HTR-8/SVneo (cell line): ENCODE results near the gene HYAL2.

Experiments used
- DNase-seq: peaks from one replicate; pipeline ENCODE4 v3.0.0; 2011; ENCODE audit warnings: low spot score, mixed read lengths; ENCODE audit not compliant: insufficient read length
- FAIRE-seq: peaks from 2 replicates; lab custom pipeline; 2011; peaks lifted over from hg19 to GRCh38; lab: Jason Lieb, UNC

HYAL2 gene, protein sequence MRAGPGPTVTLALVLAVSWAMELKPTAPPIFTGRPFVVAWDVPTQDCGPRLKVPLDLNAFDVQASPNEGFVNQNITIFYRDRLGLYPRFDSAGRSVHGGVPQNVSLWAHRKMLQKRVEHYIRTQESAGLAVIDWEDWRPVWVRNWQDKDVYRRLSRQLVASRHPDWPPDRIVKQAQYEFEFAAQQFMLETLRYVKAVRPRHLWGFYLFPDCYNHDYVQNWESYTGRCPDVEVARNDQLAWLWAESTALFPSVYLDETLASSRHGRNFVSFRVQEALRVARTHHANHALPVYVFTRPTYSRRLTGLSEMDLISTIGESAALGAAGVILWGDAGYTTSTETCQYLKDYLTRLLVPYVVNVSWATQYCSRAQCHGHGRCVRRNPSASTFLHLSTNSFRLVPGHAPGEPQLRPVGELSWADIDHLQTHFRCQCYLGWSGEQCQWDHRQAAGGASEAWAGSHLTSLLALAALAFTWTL

DNA sequence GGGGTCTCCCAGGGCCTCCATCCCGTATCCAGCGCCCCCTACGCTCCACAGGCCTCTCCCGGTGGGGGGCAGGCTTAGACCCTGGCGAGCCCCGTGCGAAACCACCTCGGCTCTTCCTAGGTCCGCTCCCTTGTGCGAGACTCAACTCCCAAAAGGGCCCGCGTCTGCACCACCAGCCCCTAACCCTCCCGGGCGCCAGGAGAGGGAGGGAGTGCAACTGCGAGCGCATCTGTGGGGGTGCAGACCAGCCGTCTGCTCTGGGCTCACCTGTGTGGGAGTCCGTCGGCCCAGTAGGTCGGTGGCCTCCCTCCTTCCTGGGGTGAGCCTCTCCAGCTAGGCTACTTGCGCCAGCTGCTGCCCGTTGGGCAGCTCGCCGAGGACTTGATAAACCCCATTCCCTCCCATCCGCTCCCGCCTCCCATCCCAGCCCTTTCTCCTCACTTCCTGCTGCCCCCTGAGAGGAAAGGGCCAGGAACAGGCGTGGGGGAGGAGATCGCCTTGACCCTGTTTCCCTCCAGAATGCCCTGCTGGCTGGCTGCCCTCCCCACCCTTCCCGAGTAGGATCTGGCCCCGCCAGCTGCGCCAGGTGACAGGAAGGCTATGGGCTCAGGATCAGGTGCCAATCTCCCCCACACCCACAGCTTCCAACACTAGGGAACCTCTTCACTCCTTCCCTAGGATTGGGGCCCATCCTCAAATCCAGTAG, at the start of gene HYAL2:
Gene HYAL2, minus strand, starts transcription at position 360 of the 706 bp plus-strand sequence. CDS start 2,256 bp downstream, outside the sequence.
- no peak for DNase-seq
- no peak for FAIRE-seq

DNA sequence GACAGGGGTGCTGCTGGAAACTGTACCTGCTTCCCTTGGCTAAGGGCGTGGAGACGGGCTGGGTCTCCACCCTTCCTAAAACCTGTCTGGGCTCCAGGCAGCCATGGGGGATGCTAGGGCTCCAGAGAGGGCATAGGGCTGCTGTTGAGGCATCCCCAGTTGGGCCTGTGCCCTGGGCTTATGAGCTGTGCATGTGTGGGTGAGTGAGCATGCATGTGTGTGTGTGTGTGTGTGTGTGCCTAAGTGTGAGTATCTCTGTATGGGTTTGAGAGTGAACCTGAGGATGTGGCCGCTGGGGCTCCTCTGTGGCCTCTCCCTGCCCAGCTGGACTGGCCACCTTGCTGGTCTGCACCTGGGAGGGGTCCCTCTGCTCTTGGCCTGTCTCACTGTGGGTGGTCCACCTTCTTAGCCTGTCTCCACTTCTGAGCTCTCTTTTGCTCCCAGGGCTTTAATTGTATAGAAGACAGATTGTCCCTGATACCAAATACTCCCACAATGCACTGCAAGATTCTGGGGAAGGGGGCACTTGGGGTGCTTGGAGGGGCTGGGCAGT, 48.7 kb upstream of the HYAL2 start:
- peak; percentile 57 for FAIRE-seq
- no peak for DNase-seq

DNA sequence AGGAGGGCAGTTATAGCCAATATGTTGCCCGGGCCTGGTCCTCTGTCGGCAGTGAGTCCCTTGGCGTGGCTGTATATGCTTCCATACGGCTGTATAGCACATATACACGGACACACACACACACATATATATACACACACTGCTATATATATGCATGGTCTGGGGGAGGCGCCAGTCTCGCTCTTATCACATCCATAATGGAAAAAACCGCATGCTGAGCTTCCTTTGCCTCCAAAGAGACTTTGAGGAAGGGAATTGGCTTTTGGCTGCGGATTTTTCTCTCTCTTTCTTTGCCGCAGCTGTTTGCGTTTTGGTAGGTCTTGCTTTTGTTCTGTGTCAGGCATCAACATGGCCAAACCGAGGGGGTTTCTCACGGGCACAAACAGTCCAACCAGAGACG, 48.0 kb upstream of the HYAL2 start:
- no peak for DNase-seq
- FAIRE-seq: no peak

DNA sequence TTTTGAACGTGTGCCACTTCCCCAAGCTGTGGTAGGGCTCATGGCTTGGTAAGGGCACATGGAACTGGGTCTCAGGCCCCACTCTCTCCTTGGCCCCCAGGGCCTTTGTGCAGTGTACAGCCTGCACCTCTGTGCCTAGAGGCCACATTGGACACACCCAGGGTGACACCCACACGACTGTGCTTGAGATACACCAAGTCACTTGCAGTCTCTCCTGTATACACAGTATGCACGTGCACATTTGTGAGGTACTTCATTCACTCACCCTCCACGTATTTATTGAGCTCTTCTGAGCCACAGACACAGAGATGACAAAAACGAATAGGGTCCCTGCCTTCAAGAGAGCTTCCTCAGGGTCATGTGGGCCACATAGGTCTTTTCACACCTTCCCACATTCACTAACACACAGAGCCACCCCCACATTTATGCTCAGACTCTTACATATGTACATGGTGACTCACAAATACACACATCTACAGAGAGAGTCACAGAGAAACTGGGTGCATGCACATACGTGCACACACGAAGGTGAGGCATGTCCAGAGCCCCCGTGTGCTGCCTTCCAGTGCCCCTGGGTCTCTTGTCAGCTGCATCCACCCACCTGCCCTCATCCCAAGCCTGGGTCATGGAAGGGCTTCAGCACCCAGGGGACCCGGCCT, 46.6 kb upstream of the HYAL2 start:
- no peak for FAIRE-seq

DNA sequence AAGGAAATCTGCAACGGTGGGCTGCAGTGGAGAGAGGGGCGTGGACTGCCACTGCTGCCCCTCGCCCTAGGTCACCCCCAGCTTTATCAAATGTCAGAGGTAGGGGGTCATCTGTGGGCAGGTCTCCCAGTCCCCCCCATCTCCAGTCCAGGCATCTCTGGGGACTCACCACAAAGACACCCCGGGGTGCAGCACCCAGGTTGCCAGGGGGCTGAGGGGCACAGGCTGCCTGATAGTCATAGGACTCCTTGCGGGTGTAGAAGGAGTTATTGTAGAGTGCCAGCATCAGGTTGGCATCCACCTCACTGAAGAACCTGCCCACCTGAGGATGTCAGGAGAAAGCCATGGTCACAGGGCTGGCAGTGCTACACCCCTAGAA, 43.3 kb upstream of the HYAL2 start:
- peak; percentile 28 for FAIRE-seq
- DNase-seq: no peak

More for the DNA sequence above, 46.6 kb upstream of the HYAL2 start:
- DNase-seq: no peak

DNA sequence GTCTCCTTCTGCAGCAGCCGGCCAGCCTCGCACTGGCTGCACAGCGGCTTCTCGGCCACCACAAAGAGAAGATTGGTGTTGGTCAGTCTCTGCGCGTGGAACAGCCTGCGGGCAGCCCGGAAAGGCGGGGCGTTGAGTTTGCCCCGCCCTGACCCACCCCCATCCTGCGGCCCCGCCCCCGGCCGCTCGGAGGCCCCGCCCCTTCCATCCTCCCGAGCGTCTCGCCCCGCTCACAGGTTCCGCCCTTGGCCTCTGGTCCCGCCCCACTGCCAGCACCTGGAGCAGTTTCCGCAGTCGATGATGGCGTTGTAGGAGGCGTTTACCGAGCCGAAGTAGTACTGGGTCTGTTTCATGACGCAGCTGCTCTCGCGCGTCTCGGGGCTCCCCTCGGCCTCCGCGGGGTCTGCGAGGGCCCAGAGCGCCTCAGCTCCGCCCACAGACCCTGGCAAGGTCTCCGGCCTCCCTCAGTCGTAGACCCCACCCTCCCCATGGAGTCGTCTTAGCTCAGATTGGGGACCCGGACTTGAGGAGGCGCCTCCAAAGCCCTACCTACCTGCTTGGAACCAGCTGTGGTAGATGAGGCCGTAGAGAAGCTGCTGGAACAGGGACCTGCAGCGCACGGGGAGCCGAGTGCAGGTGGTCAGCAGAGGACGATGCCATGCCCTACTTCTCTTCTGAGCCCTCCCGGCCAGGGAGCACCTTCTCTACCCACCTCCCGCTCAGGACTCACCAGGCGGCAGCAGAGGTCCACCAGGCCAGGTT, 42.7 kb upstream of the HYAL2 start:
- FAIRE-seq (peak; percentile 81), DNase-seq (peak; percentile 85)

DNA sequence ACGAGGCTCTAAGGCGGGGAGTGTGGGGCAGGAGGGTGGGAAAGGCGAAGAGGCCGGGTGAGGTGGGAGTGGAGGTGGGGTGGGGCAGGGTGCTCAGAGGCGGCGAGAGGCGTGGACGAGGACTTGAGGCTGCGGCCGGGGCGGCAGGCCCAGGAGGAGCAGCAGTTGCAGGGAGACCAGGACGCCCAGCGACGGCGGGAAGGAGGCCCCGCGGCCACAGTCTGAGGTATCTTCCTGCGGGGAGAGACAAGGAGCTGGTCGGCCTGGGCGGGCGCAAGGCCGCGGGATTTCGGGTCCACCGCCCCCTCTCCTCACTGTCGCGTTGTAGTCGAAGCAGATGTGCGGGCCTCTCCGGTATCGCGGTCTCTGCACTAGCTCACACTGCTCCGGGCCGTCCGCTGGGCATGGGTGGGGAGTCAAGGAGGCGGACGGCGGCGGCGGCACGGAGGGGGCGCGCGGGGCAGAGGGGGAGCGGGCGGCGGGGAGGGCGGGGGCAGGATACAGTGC, 42.1 kb upstream of the HYAL2 start:
- FAIRE-seq (no peak), DNase-seq (no peak)

DNA sequence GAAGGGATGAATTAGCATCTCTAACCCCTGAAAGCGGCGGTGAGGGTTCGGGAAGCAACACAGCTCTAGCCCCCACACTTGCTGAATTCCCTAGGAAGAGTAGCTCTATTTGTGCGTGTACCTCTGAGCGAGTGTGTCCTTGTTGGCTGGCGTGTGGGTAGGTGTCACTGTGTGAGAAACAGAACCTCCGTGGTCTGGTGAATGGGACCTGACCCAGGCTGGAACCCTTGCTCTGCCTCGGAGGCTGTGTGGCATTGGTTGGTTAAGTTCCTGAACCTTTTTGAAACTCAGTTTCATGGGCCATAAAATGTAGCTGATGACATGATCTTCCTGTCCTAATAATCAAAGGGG, 37.2 kb upstream of the HYAL2 start:
- DNase-seq (no peak), FAIRE-seq (no peak)

DNA sequence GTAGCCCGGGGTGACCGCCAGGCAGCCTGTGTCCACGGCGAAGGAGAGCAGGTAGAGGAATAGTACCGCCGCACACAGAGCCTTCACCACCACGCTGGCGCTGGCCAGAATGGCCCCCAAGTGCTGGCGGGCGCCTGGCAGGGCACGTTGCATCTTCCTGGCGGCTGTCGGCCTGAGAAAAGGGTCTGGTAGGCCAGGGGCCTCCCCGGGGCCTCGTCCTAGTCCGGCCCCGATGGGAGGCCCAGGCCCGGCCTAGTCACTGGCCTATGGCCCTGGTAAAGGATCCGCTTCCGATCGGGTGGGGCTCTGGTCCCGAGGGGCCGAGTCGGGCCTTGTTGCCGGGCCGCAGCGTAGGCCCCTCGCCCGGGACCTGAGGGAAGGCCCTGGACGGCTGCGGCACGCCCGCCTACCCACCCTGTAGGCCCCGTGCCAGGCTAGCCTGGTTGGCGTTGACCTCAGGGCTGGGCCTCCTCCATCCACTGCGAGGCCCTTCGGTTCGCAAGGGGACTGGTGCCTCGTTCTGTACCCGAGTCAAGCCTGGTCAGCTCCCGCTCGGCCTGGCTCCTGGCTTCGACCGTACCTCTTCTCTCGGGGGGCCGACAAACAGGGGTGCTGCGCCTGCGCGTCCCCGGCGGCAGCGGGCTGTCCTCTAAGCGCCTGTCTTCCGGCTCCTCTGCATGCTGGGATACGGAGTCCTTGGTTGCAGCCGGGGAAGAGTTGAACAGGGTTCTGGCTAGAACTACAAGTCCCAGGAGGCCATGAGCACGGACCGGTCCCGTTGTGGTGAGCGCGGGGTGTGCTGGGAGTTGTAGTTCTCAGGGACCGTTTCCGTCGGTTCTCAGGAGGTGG, 36.6 kb upstream of the HYAL2 start, which contains the start of gene TMEM115:
Gene TMEM115, minus strand, starts transcription at position 611 of the 849 bp plus-strand sequence. Its CDS starts 458 bp downstream, at position 153.
- peak; percentile 99 for FAIRE-seq
- DNase-seq: peak; percentile 99

DNA sequence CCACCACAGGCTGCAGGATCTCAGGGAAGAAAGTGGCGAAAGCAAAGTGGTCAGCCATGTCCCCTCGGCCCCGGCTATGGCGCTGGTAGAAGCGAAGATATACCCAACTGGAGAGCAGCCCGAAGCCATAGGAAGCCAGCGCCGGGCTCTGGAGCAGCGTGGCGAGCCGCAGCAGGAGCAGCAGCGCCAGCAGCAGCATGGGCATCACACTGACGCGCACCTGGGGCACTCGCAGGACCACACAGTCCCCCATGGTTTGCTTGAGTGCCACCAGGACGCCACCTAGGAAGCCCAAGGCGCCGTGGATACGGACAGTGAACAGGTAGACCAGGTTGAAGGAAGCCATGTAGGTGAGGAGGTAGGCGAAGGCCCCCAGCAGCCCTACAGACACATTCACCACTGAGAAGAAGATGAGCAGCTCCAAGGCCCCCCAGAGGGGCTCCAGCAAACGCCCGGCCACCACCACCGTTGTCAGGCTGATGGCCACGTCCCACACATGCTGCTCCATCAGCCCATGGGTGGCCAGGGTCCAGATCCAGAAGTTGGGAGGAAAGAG, 35.9 kb upstream of the HYAL2 start:
- DNase-seq (no peak), FAIRE-seq (no peak)

DNA sequence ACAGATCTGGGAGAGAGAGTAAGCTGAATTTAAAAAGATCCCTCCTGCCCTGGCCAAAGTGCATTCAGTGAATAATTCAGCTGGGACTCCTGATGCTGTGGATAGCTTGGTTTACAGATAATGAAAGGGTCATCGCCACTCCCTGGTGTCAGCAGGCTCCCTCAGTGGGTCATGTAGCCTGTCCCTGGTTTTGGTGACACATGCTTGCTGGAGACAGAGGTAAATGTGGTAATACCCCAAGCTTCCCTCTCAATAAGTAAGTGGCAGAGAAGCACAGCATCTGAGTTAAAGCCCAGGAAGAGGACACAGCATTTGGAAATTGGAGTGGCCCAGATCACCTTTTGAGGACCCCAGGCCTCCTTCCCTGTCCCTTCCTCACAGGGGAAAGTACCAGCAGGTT, 34.9 kb upstream of the HYAL2 start:
- DNase-seq (no peak), FAIRE-seq (no peak)

DNA sequence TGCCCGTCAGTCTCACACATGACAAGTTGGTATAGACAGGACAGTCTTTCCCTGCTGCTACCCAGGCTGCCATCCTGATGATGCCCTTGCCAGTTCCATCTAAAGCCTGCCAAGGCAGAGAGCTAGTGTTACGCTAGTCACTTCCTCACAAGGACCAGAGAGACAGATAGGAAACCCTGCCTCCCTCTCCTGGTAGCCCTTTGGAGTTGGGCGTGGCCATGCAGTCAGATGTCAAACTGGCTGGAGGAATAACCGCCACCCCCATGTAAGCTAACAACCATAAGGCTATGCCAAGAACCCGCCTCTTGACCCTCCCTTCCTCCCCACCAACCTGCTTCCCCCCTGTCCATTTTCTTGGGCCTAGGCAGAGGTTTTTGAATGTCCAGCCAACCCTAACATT, 34.0 kb upstream of the HYAL2 start:
- DNase-seq (no peak), FAIRE-seq (no peak)

DNA sequence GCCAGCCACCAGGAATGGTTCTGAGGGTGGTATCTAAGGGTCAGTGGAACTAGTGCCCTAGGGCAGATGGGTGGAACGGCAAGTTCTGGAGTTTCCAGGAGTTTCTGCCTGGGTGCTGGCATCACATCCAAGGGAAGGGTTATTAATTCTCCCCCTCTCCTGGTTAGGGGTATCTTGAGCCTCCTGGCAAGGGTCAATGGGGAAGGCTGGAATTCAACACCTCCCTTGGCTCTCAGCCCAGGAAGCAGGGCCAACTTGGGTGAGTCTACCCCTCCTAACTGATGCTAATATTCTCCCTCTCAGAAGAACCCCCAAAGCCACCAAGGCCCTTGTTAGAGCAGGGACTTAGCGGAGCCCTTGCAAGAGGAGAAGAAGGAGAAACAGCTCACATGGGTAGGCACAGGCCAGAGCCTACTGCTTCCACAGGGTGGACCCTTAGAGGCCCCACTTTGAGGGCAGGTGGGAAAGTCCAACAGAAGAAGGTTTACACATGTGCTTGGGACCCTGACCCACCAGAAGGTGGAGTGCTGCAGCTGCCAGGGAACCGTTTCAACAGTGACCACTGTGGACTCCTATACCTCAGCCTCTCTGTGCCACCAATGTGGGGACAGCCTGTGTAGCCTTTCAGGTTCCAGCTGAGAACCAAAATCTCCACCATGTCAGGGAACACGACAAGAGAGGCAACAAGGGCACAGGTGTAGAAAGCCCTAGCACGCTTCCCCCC, 33.4 kb upstream of the HYAL2 start:
- no peak for FAIRE-seq
- DNase-seq: no peak

DNA sequence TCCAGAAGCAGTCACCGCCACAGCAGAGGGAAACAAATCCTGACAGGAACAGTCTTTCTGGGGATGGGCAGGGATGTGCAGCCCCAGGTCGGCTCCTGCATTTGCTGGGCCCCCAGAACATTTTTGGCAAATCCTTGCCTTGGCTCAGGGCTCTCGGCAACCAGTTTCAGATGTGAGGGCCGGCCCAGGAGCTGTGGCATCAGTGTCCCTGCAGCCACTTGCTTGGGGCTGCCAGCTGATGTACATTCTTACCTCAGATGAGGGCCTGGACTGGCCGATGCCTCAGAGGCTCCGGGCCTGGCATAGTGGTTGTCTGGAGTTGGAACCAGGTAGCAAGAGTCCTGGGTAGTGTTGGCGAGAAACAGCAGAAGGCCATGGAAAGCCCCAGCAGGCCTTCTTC, 32.3 kb upstream of the HYAL2 start:
- DNase-seq (no peak), FAIRE-seq (no peak)

DNA sequence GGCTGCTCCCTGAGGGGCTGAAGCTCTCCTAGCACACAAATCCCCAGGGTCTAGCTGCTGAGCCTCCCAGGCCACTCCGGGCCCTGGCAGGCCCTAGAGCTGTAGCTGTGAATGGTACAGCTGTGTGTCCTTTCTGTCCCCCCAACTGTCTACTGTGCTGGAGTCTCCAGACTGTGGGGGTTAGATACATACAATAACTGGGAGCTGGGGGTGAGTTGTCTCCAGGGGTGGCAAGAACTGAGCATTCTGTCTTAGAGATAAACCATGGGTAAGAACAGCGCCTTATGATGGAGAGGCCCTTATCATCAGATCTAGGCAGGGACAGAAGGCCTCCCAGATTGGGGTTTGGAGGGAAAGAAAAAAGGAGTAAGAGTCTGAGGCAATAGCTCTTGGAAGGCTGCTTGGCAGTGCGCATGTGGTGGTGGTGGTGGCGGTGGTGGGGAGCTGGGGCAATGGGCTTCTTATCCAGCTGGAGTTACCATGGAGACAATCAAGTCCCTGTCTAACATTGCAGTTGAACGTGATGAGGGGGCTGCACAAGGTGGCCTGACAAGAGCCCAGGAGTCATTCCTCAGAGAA, 31.7 kb upstream of the HYAL2 start:
- no peak for DNase-seq
- no peak for FAIRE-seq

DNA sequence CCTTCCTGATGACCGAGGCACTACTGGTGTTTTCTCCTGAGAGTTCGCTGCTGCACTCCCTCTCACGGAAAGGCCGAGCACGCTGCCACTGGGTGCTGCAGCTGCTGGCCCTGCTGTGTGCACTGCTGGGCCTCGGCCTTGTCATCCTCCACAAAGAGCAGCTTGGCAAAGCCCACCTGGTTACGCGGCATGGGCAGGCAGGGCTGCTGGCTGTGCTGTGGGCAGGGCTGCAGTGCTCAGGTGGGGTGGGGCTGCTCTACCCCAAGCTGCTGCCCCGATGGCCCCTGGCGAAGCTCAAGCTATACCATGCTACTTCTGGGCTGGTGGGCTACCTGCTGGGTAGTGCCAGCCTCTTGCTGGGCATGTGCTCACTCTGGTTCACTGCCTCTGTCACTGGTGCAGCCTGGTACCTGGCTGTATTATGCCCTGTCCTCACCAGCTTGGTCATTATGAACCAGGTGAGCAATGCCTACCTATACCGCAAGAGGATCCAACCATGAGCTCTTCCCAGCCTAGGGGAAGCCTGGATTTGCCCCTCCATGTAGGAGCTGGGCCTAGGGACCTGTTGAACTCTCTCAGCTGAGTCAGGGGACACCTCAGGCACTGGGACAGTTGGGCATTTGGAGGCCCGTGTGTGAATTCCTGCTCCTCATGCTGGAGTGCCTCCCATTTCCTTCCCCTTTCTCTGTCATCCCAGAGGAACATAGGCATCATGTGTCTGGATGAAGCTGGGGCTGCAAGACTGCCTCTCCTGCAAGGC, 30.9 kb upstream of the HYAL2 start:
- FAIRE-seq: no peak
- no peak for DNase-seq

DNA sequence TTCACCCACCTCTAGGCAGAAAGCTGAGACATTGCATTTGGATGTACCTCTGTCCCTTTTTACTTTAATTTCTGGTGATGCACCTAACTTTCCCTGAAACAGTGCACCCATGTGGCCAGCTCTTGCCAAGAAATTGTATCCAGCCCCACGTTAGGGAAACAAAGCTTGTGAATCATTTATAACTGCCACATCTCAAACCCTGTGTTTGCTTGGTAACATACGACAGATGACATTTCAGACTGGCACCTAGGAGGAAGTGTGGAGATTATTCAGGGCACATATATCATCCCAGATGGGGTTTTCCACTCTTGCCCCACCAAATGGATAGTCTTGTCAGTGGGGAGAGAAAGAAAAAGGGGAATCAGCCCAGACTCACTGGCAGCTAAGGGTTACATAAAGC, 30.2 kb upstream of the HYAL2 start:
- no peak for FAIRE-seq
- no peak for DNase-seq
